Activated T-cell treated with anti-CD3 and anti-CD28 coated beads, Interleukin-2, amount 50 U/mL, for 24 hours (primary cell): ENCODE data around the gene OSM.

ENCODE experiments used
- DNase-seq: peaks from one replicate; pipeline ENCODE4 v3.0.0-alpha.2; 2020
- H3K27ac Mint-ChIP-seq: 2 replicates; pipeline ENCODE4 v1.8.0; 2020; ENCODE audit warnings: mild to moderate bottlenecking, mixed read lengths
- H3K27me3 Mint-ChIP-seq: 2 replicates; pipeline ENCODE4 v1.8.0; 2020; ENCODE audit warnings: mixed read lengths
- H3K36me3 Mint-ChIP-seq: 2 replicates; pipeline ENCODE4 v1.8.0; 2020; ENCODE audit warnings: low read depth, mixed read lengths
- H3K4me1 Mint-ChIP-seq: 2 replicates; pipeline ENCODE4 v1.8.0; 2020; ENCODE audit warnings: low read depth, mixed read lengths
- H3K4me3 Mint-ChIP-seq: 2 replicates; pipeline ENCODE4 v1.8.0; 2020; ENCODE audit warnings: mild to moderate bottlenecking, moderate library complexity, mixed read lengths
- H3K9me3 Mint-ChIP-seq: 2 replicates; pipeline ENCODE4 v1.8.0; 2020; ENCODE audit warnings: mixed read lengths

Gene OSM

DNA sequence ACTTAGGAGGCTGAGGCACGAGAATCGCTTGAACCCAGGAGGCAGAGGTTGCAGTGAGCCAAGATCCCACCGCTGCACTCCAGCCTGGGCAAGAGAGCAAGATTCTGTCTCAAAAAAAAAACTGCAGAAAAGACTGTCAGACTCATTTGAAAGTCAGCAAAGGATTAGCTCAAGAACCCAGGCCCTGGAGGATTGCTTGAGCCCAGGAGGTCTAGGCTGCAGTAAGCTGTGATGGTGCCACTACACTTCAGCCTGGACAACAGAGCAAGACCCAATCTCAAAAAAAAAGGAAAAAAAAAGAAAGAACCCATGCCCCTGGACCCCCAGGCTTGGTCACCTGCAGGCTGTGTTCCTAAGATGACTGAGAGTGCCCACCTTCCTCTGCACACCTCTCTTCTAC lies 36.3 kb downstream of the OSM start:
- Mint-ChIP-seq H3K9me3 (no peaks in the 10 kb centered on the region), H3K27me3 (no peaks in the 10 kb centered on the region), H3K36me3 (no peaks in the 10 kb centered on the region), H3K4me1 (peaks cover 15% of the 10 kb centered on the region), H3K4me3 (no peak overlapping the region), H3K27ac (no peak overlapping the region)
- no peak for DNase-seq

- Mint-ChIP-seq H3K4me1 (peaks cover 21% of the 10 kb centered on the region), H3K27me3 (no peaks in the 10 kb centered on the region), H3K27ac (peak overlapping the region; percentile 50)
Measured at GRCh38 chr22:30228509-30229359, 37.9 kb downstream of the OSM start.

GRCh38 chr22:30227438-30228228 lies 39.0 kb downstream of the OSM start:
- no peaks in the 10 kb centered on the region for H3K36me3 Mint-ChIP-seq
- no peaks in the 10 kb centered on the region for H3K27me3 Mint-ChIP-seq
- H3K27ac Mint-ChIP-seq, result peak overlapping the region; percentile 27
- no peak for DNase-seq
- peaks cover 31% of the 10 kb centered on the region for H3K4me1 Mint-ChIP-seq
- H3K4me3 Mint-ChIP-seq, result no peak overlapping the region
- no peaks in the 10 kb centered on the region for H3K9me3 Mint-ChIP-seq

More at GRCh38 chr22:30228509-30229359, 37.9 kb downstream of the OSM start:
- H3K9me3 Mint-ChIP-seq, result no peaks in the 10 kb centered on the region
- no peak for DNase-seq
- H3K36me3 Mint-ChIP-seq, result no peaks in the 10 kb centered on the region
- no peak overlapping the region for H3K4me3 Mint-ChIP-seq

DNA sequence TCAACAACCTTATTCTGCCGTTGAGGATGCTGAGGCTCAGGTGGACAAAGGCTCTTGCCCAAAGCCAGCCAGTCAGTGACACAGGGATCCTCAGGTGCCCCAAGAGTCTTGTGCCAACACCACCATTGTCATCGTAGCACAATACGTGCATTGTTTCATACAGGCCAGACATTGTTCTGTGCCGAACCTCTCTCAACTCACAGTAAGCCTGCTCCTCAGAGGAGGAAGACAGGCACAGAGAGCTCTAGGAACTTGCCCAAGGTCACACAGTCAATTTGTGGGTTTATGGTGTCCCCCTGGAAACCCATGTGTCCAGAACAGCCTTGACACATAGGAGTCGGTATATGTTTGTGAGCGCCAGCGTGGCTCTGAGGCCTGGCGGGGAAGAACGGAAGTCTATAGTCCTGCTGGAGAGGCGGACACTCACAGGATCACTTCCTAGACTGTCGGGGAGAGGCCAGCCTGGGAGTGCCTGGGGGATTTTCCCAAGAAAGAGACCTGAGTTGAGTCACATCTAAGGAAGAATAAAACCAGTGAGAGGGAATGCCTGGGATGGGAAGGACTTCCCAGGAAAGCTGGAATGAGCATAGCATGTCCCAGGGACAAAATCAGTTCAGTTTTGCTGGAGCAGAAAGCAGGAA lies 40.3 kb downstream of the OSM start:
- Mint-ChIP-seq H3K4me1 (peaks cover 44% of the 10 kb centered on the region), H3K27me3 (no peaks in the 10 kb centered on the region), H3K27ac (peak overlapping the region; percentile 48), H3K9me3 (no peaks in the 10 kb centered on the region), H3K4me3 (no peak overlapping the region), H3K36me3 (no peaks in the 10 kb centered on the region)
- no peak for DNase-seq

GRCh38 chr22:30225220-30225927 lies 41.3 kb downstream of the OSM start:
- no peak overlapping the region for H3K27ac Mint-ChIP-seq
- H3K27me3 Mint-ChIP-seq, result no peaks in the 10 kb centered on the region
- DNase-seq, result no peak
- no peaks in the 10 kb centered on the region for H3K9me3 Mint-ChIP-seq
- H3K4me1 Mint-ChIP-seq, result peaks cover 53% of the 10 kb centered on the region
- no peak overlapping the region for H3K4me3 Mint-ChIP-seq
- H3K36me3 Mint-ChIP-seq, result no peaks in the 10 kb centered on the region

DNA sequence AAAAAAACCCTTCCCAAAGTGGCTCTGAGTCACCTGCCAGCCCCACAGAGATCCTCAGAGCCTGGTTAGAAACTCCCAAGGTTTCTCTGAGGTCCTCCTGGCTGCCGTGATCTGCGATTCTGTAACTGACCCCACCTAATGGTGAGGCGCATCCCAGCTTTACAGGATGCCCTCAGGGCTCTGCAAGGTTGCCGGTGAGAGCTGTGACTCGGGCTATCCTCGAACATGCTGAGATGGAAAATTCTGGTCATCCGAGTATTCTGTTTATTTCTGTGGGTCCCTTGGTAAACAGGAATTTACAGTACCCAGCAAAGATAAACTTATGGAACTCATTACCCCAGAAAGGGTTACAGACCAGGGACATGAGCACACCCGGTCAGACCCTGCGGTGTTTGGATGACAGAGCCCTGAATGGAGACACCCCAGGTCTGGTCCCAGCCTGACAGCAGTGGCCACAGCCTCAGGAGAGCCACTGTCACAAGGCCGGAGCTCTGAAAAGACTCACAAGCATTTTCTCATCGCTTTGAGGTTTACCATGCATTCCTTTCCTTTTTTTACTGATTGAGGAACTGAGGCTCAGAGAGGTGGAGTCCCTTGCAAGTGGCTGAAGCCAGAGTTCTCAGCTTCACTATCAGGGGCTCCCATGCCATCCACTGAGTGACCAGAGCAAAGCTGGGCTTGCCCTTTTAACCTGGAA lies 42.3 kb downstream of the OSM start:
- Mint-ChIP-seq H3K27me3 (no peaks in the 10 kb centered on the region), H3K36me3 (no peaks in the 10 kb centered on the region), H3K4me3 (no peak overlapping the region), H3K4me1 (peaks cover 62% of the 10 kb centered on the region), H3K9me3 (no peaks in the 10 kb centered on the region), H3K27ac (no peak overlapping the region)
- no peak for DNase-seq

DNA sequence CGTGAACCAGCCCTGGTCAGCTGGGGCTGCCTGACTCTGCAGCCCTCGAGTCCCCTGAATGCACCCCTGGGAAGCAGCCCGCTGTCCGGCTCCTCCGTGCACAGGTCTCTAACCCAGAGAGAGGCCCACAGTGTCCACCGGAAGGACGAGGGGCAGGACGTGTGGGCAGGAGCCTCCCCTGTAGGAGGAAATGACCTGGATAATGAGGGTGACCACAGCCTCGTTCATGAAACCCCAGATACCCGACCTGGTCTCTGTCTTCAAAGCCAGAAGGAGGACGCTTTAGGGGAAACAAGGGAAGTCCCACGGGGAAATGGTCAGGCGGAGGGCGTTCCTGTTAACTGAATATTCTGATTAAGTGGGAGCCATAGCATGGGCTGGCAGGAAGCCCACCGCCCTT lies 43.3 kb downstream of the OSM start:
- DNase-seq, result no peak
- Mint-ChIP-seq H3K27me3 (no peaks in the 10 kb centered on the region), H3K9me3 (no peaks in the 10 kb centered on the region), H3K27ac (no peak overlapping the region), H3K4me3 (no peak overlapping the region), H3K4me1 (peaks cover 61% of the 10 kb centered on the region), H3K36me3 (no peaks in the 10 kb centered on the region)

DNA sequence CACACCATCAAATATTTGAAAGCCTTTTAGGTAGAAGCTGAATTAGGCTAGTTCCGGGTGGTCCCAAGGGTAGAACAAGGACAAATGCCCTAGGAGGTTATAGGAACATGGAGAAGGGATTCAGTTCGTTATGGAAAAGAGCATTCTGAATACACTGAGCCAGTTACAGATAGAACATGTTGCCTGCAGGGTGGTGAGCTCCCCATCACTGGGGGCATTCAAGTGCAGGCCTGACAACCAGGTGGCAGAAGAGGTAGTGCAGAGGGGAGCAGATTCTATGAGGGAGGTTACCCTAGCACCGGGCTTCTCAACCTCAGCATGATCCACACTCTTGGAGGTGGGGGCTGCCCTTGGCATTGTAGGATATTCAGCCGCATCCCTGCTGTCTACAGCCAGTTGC lies 44.3 kb downstream of the OSM start:
- H3K4me1 Mint-ChIP-seq, result peaks cover 54% of the 10 kb centered on the region
- no peak for DNase-seq
- no peaks in the 10 kb centered on the region for H3K27me3 Mint-ChIP-seq
- no peak overlapping the region for H3K27ac Mint-ChIP-seq
- H3K9me3 Mint-ChIP-seq, result no peaks in the 10 kb centered on the region
- no peak overlapping the region for H3K4me3 Mint-ChIP-seq
- no peaks in the 10 kb centered on the region for H3K36me3 Mint-ChIP-seq

GRCh38 chr22:30221121-30221992 lies 45.3 kb downstream of the OSM start:
- peak overlapping the region; percentile 30 for H3K4me3 Mint-ChIP-seq
- DNase-seq, result peak; percentile 71
- H3K36me3 Mint-ChIP-seq, result no peaks in the 10 kb centered on the region
- H3K9me3 Mint-ChIP-seq, result no peaks in the 10 kb centered on the region
- peak overlapping the region; percentile 88 for H3K27ac Mint-ChIP-seq
- no peaks in the 10 kb centered on the region for H3K27me3 Mint-ChIP-seq
- peaks cover 51% of the 10 kb centered on the region for H3K4me1 Mint-ChIP-seq

GRCh38 chr22:30220338-30221012 lies 46.2 kb downstream of the OSM start:
- Mint-ChIP-seq H3K4me3 (peak overlapping the region; percentile 30), H3K36me3 (no peaks in the 10 kb centered on the region), H3K27me3 (no peaks in the 10 kb centered on the region), H3K4me1 (peaks cover 49% of the 10 kb centered on the region), H3K9me3 (no peaks in the 10 kb centered on the region), H3K27ac (peak overlapping the region; percentile 88)
- DNase-seq, result no peak

GRCh38 chr22:30219668-30220278 lies 46.9 kb downstream of the OSM start:
- Mint-ChIP-seq H3K27ac (peak overlapping the region; percentile 88), H3K9me3 (no peaks in the 10 kb centered on the region), H3K4me1 (peaks cover 49% of the 10 kb centered on the region), H3K4me3 (no peak overlapping the region), H3K36me3 (no peaks in the 10 kb centered on the region), H3K27me3 (no peaks in the 10 kb centered on the region)
- no peak for DNase-seq

DNA sequence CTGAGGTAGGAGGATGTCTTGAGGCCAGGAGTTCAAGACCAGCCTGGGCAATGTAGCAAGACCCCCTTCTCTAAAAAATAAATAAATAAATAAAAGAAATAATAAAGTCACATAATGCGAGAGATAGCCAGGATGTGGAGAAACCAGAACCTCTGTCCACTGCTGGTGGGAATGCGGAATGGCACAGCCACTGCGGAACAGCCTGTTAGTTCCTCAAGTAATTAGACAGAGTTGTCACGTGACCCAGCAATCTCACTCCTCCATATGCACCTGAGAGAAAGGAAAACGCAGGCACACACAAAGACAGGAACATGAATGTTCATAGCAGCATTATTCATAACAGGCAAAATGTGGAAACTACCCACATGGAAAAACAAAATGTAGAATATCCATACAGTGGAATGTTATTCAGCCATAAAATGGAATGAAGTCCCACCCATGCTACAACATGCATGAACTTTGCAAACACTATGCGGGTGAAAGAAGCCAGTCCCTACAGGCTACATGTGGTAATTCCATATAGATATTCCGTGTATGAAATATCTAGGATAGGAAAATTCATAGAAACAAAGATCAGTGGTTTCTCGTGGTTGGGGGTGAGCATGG lies 47.5 kb downstream of the OSM start:
- Mint-ChIP-seq H3K4me3 (no peak overlapping the region), H3K27ac (peak overlapping the region; percentile 16), H3K27me3 (no peaks in the 10 kb centered on the region), H3K4me1 (peaks cover 48% of the 10 kb centered on the region), H3K9me3 (no peaks in the 10 kb centered on the region), H3K36me3 (no peaks in the 10 kb centered on the region)
- DNase-seq, result no peak
